A549 (cell line): Measurements from ENCODE around the gene TNP2.

Experiments used
- CTCF ChIP-seq: fragments of >200 bp; sonication (Bioruptor Twin); formaldehyde crosslinking; IDR thresholded peaks from 3 replicates; pipeline ENCODE4 v1.5.1; 2016
- EHF ChIP-seq: fragments of 250-450 bp; sonication (Bioruptor Pico); IDR thresholded peaks from 2 replicates; pipeline ENCODE4 v1.5.0; 2020; ENCODE audit warnings: mild to moderate bottlenecking
- HMGXB4 ChIP-seq: fragments of 250-450 bp; sonication (Bioruptor Pico); IDR thresholded peaks from 2 replicates; pipeline ENCODE4 v1.5.0; 2021; ENCODE audit warnings: mild to moderate bottlenecking, moderate library complexity, borderline replicate concordance
- HOXA7 ChIP-seq: fragments of 250-450 bp; sonication (Bioruptor Pico); IDR thresholded peaks from 2 replicates; pipeline ENCODE4 v1.5.0; 2020; ENCODE audit warnings: mild to moderate bottlenecking, moderate library complexity
- JUN ChIP-seq, 2 experiments: fragments of >200 bp; sonication (Bioruptor Twin); formaldehyde crosslinking; IDR thresholded peaks; 2 replicates in 1 of 2; 3 replicates in 1 of 2; pipeline ENCODE4 v1.6.1; 2016 to 2017
- MAX ChIP-seq: IDR thresholded peaks from 2 replicates; pipeline ENCODE4 v1.6.1; 2012
- PHF8 ChIP-seq: fragments of 200-600 bp; sonication (generic); IDR thresholded peaks from 2 replicates; pipeline ENCODE4 v1.6.1; 2016; ENCODE audit warnings: low read depth, mild to moderate bottlenecking, antibody characterized with exemption, moderate library complexity, borderline replicate concordance
- POLR2A ChIP-seq: IDR thresholded peaks from 2 replicates; pipeline ENCODE4 v1.6.1; 2012; ENCODE audit warnings: mild to moderate bottlenecking, low read length
- RFX5 ChIP-seq: fragments of 450-650 bp; IDR thresholded peaks from 2 replicates; pipeline ENCODE4 v1.7.1; 2014; ENCODE audit warnings: antibody characterized with exemption, mild to moderate bottlenecking, moderate library complexity
- ZFP36 ChIP-seq: fragments of 450-650 bp; IDR thresholded peaks from 2 replicates; pipeline ENCODE4 v1.6.1; 2014; ENCODE audit warnings: borderline replicate concordance; ENCODE audit not compliant: partially characterized antibody

- TF ChIP-seq JUN (IDR thresholded peaks at IDR 0.05), result no peak
- no peak for TF ChIP-seq RFX5
- TF ChIP-seq HMGXB4, result no peak
- TF ChIP-seq PHF8, result no peak
- TF ChIP-seq CTCF, result no peak
- no peak for TF ChIP-seq POLR2A
- no peak for TF ChIP-seq ZFP36
- no peak for TF ChIP-seq EHF (CRISPR knock-in tag)
- TF ChIP-seq HOXA7, result no peak
- TF ChIP-seq MAX, result no peak
Observed at GRCh38 chr16:11235703-11235991, 33.5 kb downstream of the TNP2 start.
